Measurements from ENCODE around the gene FKBP7. TPM values are rescaled to one million over a fixed set of nuclear protein-coding genes. Genes with fewer than 3 reads are reported as not detected.
"Not testable (repeated sequence)": the region's sequence is repeated elsewhere in the genome, so short reads cannot be mapped to it uniquely, and the experiment has no call there.

Gene FKBP7
- total RNA-seq, 2 experiments from 2014 or later = 3.7 to 6.2 TPM

- POLR2A ChIA-PET = no interaction called here
- CTCF ChIA-PET = no interaction called here
Observed at GRCh38 chr2:178498137-178498536, 19.7 kb upstream of the FKBP7 start.

DNA sequence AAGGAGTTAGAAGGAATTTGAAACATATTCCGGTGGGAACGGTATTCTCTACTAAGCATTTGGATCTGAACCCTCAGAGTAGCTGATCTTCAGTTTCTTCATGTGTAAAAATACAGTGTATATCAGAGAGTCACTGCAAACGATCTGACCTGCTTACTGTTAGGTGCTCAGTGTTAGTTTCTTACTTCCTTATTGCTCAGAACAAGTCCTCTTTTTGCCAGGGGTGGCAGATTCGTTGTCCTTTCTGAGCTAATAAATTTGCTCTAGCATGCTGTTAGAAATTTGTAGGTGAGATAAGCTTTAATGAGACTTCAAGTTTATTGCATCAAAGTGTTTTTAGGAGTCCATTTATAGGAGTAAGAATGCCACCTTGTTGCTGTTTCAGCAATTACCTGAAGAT, 17.6 kb upstream of the FKBP7 start:
- CTCF ChIA-PET = interaction anchor here (1.2 kb wide), 1 partner anchor 27 kb away, joined by 3 read pairs; no protein-coding TSS in a partner anchor

GRCh38 chr2:178491612-178492011, 13.2 kb upstream of the FKBP7 start:
- POLR2A ChIA-PET = no interaction called here
- CTCF ChIA-PET = no interaction called here

More for the DNA sequence above, 17.6 kb upstream of the FKBP7 start:
- POLR2A ChIA-PET = no interaction called here

GRCh38 chr2:178485356-178485755, 7.0 kb upstream of the FKBP7 start:
- ChIA-PET POLR2A (no interaction called here), CTCF (no interaction called here)

- CTCF ChIA-PET = no interaction called here
- POLR2A ChIA-PET = no interaction called here
Observed at GRCh38 chr2:178484245-178485041, 6.0 kb upstream of the FKBP7 start.

DNA sequence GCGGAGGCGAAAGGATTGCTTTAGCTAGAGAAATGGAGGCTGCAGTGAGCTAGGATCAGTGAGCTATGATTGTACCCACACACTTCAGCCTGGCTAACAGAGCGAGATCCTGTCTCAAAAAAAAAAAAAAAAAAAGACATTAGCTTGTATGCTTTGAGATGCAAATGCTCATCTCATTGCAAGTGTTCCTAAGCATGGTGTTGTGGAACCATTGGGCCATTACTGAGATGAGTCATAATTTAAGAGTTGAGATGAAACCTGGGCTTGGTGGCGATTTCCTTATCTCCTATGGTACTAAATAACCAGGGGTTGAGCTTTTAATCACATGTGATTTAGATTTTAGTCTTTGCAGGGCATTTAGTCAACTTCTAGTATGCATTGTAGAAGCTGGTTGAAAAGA, 4.0 kb upstream of the FKBP7 start:
- ChIA-PET POLR2A (interaction anchor here (0.6 kb wide), 1 partner anchor 28 kb away, joined by 4 read pairs; no protein-coding TSS in a partner anchor), CTCF (interaction anchor here (0.7 to 1.1 kb wide), 2 partner anchors 19 to 62 kb away, joined by 3 to 4 read pairs; no protein-coding TSS in a partner anchor)

DNA sequence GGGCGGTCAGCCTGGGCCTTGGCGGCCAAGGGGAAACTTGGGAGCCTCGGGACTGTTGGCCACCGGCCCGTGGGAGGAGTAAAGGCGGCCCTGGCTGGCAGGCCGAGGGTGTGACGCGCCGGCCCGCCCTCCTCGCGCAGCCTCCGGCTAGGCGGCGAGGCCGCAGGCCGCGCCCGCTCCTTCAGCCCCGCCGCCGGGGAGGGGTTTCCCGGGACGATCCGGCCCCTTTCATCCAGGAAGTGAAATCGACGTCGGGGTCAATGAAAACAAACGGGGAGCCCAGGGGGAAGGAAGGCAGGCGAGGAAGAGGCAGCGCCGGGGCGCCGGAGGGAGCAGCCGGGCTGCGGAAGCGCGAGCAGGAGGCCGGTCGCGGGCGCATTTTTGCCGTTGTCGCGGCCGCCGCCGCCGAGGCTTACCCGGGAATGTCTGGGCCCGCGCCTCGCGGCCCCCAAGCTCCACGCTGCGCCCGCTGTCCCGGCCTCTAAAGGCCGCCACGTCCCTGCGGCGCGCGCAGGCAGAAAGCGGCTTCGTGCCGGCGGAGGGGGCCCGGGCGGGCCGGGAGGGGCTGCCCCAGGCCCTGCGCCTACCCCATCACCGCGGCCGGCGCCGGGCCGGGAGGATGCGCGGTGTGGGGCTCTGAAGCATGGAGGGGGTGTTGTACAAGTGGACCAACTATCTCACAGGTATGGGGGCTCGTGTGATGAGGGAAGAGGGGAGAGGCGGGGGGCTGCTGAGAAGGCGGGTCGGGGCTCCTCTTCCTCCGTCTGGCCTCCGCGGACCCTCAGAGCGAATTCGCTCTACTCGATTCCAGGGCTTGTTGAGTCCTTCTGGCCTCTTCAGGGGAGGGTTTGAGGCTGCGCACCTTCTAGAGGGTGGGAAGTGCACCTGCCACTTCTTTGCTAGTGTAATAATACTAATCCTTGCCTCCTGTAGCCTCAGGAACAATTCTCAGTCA, 2.1 kb upstream of the FKBP7 start, which contains the start of gene PLEKHA3:
PLEKHA3 (plus strand) TSS at position 231 of the 955 bp plus-strand sequence; CDS start at position 644, 413 bp downstream.
- CTCF ChIA-PET = no interaction called here
- POLR2A ChIA-PET = interaction anchor here (1.0 to 1.4 kb wide), 2 partner anchors 29 to 42 kb away, joined by 3 to 4 read pairs; partner anchors contain the start of genes PJVK and PRKRA

- ChIA-PET CTCF (no interaction called here), POLR2A (interaction anchor here (1.0 to 1.4 kb wide), 2 partner anchors 28 to 43 kb away, joined by 3 to 4 read pairs; partner anchors contain the start of genes PJVK and PRKRA)
Observed at GRCh38 chr2:178479758-178480226, 1.4 kb upstream of the FKBP7 start.

GRCh38 chr2:178479275-178479616, 846 bp upstream of the FKBP7 start:
- POLR2A ChIA-PET = interaction anchor here (1.0 to 1.4 kb wide), 2 partner anchors 28 to 44 kb away, joined by 3 to 4 read pairs; partner anchors contain the start of genes PJVK and PRKRA
- CTCF ChIA-PET = no interaction called here

GRCh38 chr2:178478130-178478438, 316 bp downstream of the FKBP7 start:
- CTCF ChIA-PET = no interaction called here
- POLR2A ChIA-PET = no interaction called here

- CTCF ChIA-PET = no interaction called here
Observed at GRCh38 chr2:178477443-178478129, 814 bp downstream of the FKBP7 start.

DNA sequence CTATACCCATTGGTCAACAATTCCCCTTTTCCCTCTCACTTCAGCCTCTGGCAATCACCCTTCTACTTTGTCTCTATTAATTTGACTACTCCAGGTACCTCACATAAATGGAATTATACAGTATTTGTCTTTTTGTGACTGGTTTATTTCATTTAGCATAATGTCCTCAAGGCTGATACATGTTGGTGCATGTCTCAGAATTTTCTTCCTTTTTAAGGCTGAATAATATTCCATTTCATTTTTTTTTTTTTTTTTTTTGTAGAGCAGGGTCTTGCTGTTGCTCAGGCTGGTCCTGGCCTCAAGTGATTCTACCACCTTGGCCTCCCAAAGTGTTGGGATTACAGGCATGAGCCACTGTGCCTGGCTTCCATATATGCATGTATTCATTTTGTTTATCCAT, 1.9 kb downstream of the FKBP7 start:
- ChIA-PET CTCF (no interaction called here), POLR2A (no interaction called here)

More at GRCh38 chr2:178477443-178478129, 814 bp downstream of the FKBP7 start:
- POLR2A ChIA-PET = no interaction called here

DNA sequence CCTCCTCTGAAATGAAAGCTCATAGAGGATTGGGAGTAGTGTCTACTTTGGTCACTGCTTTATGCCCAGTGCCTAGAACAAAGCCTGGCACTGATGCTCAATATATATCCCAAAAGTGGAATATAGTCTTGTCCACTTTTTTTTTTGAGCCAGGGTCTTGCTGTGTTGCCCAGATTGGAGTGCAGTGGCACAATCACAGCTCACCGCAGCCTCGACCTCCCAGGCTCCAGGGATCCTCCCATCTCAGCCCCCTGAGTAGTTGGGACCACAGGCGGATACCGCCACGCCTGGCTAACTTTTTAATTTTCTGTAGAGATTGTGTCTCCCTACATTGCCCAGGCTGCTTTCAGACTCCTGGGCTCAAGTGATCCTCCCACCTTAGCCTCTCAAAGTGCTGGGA, 3.8 kb downstream of the FKBP7 start:
- POLR2A ChIA-PET = interaction anchor here (0.7 kb wide), 1 partner anchor 34 kb away, joined by 3 read pairs; no protein-coding TSS in a partner anchor
- CTCF ChIA-PET = interaction anchor here (0.7 to 1.4 kb wide), 2 partner anchors 16 to 48 kb away, joined by 3 read pairs; no protein-coding TSS in a partner anchor

GRCh38 chr2:178473931-178474330, 4.5 kb downstream of the FKBP7 start:
- POLR2A ChIA-PET = interaction anchor here (0.7 kb wide), 1 partner anchor 33 kb away, joined by 3 read pairs; no protein-coding TSS in a partner anchor
- CTCF ChIA-PET = interaction anchor here (1.4 kb wide), 1 partner anchor 48 kb away, joined by 3 read pairs; no protein-coding TSS in a partner anchor

- POLR2A ChIA-PET = no interaction called here
Observed at GRCh38 chr2:178473373-178473772, 5.0 kb downstream of the FKBP7 start.

GRCh38 chr2:178471313-178471712, 7.1 kb downstream of the FKBP7 start:
- POLR2A ChIA-PET, CTCF ChIA-PET: not testable (repeated sequence)

More at GRCh38 chr2:178473373-178473772, 5.0 kb downstream of the FKBP7 start:
- CTCF ChIA-PET = no interaction called here

DNA sequence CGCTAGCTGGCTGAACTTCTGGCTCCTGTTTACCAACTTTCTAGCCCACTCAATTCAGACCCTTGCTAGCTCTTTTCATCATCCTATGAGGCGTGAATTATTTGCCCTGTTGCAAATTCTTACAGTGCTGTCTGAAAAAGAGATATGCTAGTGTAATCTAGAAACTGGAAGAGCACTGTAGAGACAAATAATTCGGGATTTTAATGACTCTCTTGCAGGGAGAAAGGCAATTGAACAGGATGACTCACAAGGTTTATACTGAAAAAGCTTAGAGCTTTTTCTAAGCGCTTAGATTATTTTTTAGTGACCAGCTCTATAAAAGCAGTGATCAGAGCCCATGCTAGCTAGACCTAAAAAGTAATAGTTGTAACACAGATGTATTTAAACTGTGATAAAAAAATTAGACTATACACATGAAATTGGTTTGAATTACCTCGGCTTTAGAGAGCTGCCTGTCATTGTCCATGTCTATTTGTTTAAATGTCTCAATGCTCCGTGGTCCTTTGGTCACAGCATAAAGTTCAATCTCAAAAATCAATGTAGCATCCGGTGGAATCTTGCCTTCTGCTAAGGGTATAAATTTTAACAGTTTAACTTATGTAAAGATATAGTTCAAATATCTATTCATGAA, 9.1 kb downstream of the FKBP7 start:
- ChIA-PET POLR2A (no interaction called here), CTCF (no interaction called here)

DNA sequence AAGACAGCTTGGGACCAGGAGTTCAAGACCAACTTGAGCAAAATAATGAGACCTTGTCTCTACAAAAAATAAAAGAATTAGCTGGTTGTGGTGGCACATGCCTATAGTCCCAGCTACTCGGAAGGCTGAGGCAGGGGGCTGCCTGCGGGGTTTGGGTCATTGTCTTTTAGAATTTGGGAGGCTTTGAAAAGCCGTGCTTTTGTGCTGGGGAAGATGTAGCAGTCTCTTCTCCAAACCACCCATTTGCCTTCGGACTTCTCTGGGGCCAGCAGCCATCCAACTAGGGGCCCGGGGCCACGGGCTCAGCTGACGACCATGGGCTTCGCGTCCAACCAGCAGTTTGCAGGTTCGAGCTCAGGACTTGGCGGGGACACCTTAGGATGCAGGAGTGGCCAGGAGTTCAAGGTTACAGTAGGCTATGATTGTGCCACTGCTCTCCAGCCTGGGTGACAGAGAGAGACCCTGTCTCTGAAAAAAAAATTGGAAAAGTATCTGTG, 21.0 kb downstream of the FKBP7 start:
- ChIA-PET CTCF (no interaction called here), POLR2A (no interaction called here)

GRCh38 chr2:178455947-178456346, 22.5 kb downstream of the FKBP7 start:
- CTCF ChIA-PET = no interaction called here
- POLR2A ChIA-PET = no interaction called here

Measured in activated CD8-positive, alpha-beta memory T cell treated with anti-CD3 and anti-CD28 coated beads for 36 hours (primary cell).